HepG2 (cell line): ENCODE data around the gene COG8. TPM values are rescaled to one million over a fixed set of nuclear protein-coding genes. Genes with fewer than 3 reads are reported as not detected.

Source experiments
- FOXO4 ChIP-seq: sonication (generic); formaldehyde crosslinking; conservative IDR thresholded peaks from 2 replicates; pipeline ENCODE4 v1.8.1; 2023; ENCODE audit warnings: missing genetic modification reagents
- FOXP1 ChIP-seq, 2 experiments: fragments of 450-650 bp in 1 of 2; IDR thresholded peaks; 2 replicates each; pipeline ENCODE4 v1.6.1; 2017 to 2018; ENCODE audit warnings: antibody characterized with exemption in 1 of 2
- HHEX ChIP-seq: IDR thresholded peaks from 2 replicates; pipeline ENCODE4 v1.6.1; 2016; ENCODE audit warnings: control low read depth
- MNT ChIP-seq: fragments of 450-650 bp; IDR thresholded peaks from 2 replicates; pipeline ENCODE4 v1.6.1; 2016
- NR2F1 ChIP-seq, 2 experiments: fragments of 450-650 bp in 1 of 2; formaldehyde crosslinking in 1 of 2; IDR thresholded peaks; 2 replicates each; pipeline versions ENCODE4 v1.5.0 to v1.6.1; 2016 to 2020; ENCODE audit warnings: mild to moderate bottlenecking in 1 of 2, missing compliant biosample characterization in 1 of 2, missing genetic modification reagents in 1 of 2, moderate library complexity in 1 of 2
- PHF5A ChIP-seq: IDR thresholded peaks from one replicate; pipeline ENCODE4 v1.6.1; 2018; ENCODE audit warnings: low read depth, missing genetic modification reagents; ENCODE audit not compliant: unreplicated experiment
- SMAD9 ChIP-seq: sonication (generic); formaldehyde crosslinking; IDR thresholded peaks from 2 replicates; pipeline ENCODE4 v1.5.1; 2020; ENCODE audit warnings: mild to moderate bottlenecking, missing genetic modification reagents
- ZNF136 ChIP-seq: sonication (generic); formaldehyde crosslinking; IDR thresholded peaks from 2 replicates; pipeline ENCODE4 v1.8.1; 2022; ENCODE audit warnings: low read depth, mild to moderate bottlenecking, moderate library complexity, missing genetic modification reagents
- ZNF318 ChIP-seq: sonication (generic); formaldehyde crosslinking; IDR thresholded peaks from 2 replicates; pipeline ENCODE4 v1.4.0; 2020; ENCODE audit warnings: mild to moderate bottlenecking, missing genetic modification reagents
- ZNF382 ChIP-seq: sonication (generic); formaldehyde crosslinking; IDR thresholded peaks from 2 replicates; pipeline ENCODE4 v1.5.0; 2020; ENCODE audit warnings: missing genetic modification reagents, mild to moderate bottlenecking, borderline replicate concordance
- ZNF431 ChIP-seq: sonication (generic); formaldehyde crosslinking; IDR thresholded peaks from 2 replicates; pipeline ENCODE4 v1.9.0; 2022; ENCODE audit warnings: missing genetic modification reagents, low read depth, mild to moderate bottlenecking, borderline replicate concordance
- ZNF44 ChIP-seq: sonication (generic); formaldehyde crosslinking; IDR thresholded peaks from 2 replicates; pipeline ENCODE4 v1.5.1; 2020; ENCODE audit warnings: mild to moderate bottlenecking, missing genetic modification reagents
- ZNF468 ChIP-seq: sonication (generic); formaldehyde crosslinking; IDR thresholded peaks from 2 replicates; pipeline ENCODE4 v1.8.0; 2022; ENCODE audit warnings: mild to moderate bottlenecking, moderate library complexity, missing genetic modification reagents
- polyA plus RNA-seq, 8 experiments: library from polyadenylated mRNA; depleted of rRNA in 3 of 8; stranded (reverse) in 7 of 8; unstranded in 1 of 8; fragments of >200 nt; fragmentation: Illumina TruSeq in 4 of 8; extraction: Trizol in 4 of 8; gene quantifications; 2 replicates each; pipeline versions ENCODE4 v1.2.1 to v1.2.3, GENCODE V29; 2011 to 2016; ENCODE audit warnings: low read depth in 4 of 8, missing spikeins in 1 of 8, mixed read lengths in 1 of 8; ENCODE audit not compliant: insufficient read depth in 1 of 8
- total RNA-seq, 5 experiments: library from RNA; depleted of rRNA; stranded (reverse); fragments of >200 nt; fragmentation: Illumina TruSeq; extraction: Trizol; gene quantifications; 2 replicates each; pipeline ENCODE4 v1.2.3, GENCODE V29; 2016; ENCODE audit warnings: low read depth in 1 of 5

Gene COG8
- total and polyA plus RNA-seq, 2 of the 13 experiments (the other 11 are each of a cell fraction or from before 2014, with no cell fraction given) = 45.5 to 52.1 TPM

GRCh38 chr16:69324013-69324531 is 15.3 kb downstream of the COG8 start (continued):
- TF ChIP-seq ZNF318 (no peak), HHEX (CRISPR knock-in tag) (no peak), NR2F1 (CRISPR knock-in tag; IDR thresholded peaks at IDR 0.05) (no peak), SMAD9 (CRISPR knock-in tag) (no peak), MNT (no peak), ZNF136 (no peak), ZNF468 (CRISPR knock-in tag) (no peak), FOXP1 (IDR thresholded peaks at IDR 0.05) (no peak), FOXP1 (CRISPR knock-in tag; IDR thresholded peaks at IDR 0.05) (no peak), ZNF44 (CRISPR knock-in tag) (no peak), ZNF431 (CRISPR knock-in tag) (no peak), FOXO4 (0 out of 2 replicates have a peak, but pooled peaks have one; percentile 87), ZNF382 (CRISPR knock-in tag) (no peak), PHF5A (no peak)
